Fibroblast of pulmonary artery (primary cell): Measurements from ENCODE around the gene KRT86.
"Not testable (repeated sequence)": the region's sequence is repeated elsewhere in the genome, so short reads cannot be mapped to it uniquely, and the experiment has no call there.

ENCODE experiments used
- DNase-seq: peaks from one replicate; pipeline ENCODE4 v3.0.0-alpha.2; 2010; ENCODE audit warnings: low read depth
- H3K4me3 ChIP-seq: replicated peaks from 2 replicates; pipeline ENCODE4 v1.5.1; 2011; ENCODE audit warnings: low read depth, mild to moderate bottlenecking, control low read depth, low read length, moderate library complexity
- TF ChIP-seq, protein P1 (sequence below): IDR thresholded peaks from 2 replicates; pipeline ENCODE4 v1.5.1; 2011; ENCODE audit warnings: mild to moderate bottlenecking, control low read depth, low read length, inconsistent platforms; ENCODE audit errors: missing control alignments

The KRT86 gene

DNA sequence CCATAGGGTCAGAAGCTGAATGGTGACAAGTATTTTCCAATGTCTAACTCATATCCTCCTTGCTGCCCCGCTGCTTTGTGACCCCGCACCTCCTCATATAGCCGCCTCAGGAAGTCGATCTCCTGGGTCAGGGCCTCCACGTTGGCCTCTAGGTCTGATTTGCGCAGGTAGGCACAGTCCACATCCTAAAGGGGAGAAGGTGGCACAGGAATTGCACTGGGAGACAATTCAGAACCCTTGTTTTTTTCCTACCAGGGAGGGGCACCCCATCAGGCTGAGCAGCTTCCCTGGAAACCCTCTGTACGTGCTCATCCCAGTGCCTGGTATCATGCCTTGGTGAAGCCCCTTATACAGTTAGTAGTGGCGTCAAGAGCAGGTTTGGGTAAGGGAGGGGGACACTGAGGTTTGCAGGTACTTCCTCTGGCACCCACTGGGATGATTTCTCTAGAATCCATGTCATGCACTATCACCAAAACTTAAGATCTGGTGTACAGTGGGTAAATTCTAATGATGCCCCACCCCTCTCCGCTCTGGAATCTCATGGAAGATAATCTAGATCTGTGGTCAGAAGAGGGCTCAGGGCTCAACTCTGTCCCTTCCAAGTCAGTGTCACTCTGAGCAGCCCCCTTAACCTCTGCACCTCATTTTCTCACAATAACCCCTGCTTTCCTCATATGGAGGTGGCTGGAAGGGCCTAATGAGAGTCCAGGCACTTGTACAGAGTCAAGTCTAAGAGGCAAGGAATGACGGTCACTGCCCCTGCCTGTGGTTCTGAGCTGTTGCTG, 20.1 kb upstream of the KRT86 start:
- DNase-seq, result no peak
- H3K4me3 ChIP-seq, result no peak overlapping the region
- TF ChIP-seq, protein P1, sequence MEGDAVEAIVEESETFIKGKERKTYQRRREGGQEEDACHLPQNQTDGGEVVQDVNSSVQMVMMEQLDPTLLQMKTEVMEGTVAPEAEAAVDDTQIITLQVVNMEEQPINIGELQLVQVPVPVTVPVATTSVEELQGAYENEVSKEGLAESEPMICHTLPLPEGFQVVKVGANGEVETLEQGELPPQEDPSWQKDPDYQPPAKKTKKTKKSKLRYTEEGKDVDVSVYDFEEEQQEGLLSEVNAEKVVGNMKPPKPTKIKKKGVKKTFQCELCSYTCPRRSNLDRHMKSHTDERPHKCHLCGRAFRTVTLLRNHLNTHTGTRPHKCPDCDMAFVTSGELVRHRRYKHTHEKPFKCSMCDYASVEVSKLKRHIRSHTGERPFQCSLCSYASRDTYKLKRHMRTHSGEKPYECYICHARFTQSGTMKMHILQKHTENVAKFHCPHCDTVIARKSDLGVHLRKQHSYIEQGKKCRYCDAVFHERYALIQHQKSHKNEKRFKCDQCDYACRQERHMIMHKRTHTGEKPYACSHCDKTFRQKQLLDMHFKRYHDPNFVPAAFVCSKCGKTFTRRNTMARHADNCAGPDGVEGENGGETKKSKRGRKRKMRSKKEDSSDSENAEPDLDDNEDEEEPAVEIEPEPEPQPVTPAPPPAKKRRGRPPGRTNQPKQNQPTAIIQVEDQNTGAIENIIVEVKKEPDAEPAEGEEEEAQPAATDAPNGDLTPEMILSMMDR, result no peak

DNA sequence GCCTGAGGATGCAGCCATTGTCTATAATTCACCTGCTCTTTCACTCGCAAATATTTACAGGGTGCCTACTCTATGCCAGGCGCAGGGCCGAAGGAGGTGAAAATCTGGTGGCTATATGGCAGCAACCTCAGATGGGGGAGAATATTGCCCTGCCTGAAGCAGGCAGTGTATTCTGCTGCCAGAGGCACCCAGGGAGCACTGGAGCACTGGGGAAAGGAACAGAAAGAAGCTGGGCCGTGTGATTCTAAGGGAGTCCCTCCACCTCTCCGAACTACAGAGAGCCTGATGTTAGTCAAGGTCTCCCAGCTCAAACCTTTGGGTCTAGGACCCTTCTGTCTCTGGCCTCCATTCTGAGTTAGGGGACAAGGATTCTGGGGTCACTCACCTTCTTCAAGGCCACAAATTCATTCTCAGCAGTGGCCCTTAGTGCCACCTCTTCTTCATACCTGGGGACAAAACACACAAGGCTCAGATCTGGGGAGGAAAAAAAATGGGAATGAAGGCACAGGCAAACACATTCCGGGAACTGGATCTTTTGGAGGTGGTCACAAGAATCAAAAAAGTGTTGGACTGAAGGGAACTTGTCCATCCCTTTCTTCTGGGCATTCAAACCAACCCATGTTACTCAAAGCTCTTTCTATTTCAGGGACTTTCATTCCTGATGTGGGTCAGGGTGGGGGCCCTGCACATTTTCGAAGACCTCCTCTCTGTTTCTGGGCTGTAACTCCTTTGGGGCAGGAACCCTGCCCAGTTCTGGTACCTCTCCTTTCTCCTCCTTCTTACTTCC, 19.3 kb upstream of the KRT86 start:
- no peak for DNase-seq
- TF ChIP-seq, protein P1, result no peak
- no peak overlapping the region for H3K4me3 ChIP-seq

DNA sequence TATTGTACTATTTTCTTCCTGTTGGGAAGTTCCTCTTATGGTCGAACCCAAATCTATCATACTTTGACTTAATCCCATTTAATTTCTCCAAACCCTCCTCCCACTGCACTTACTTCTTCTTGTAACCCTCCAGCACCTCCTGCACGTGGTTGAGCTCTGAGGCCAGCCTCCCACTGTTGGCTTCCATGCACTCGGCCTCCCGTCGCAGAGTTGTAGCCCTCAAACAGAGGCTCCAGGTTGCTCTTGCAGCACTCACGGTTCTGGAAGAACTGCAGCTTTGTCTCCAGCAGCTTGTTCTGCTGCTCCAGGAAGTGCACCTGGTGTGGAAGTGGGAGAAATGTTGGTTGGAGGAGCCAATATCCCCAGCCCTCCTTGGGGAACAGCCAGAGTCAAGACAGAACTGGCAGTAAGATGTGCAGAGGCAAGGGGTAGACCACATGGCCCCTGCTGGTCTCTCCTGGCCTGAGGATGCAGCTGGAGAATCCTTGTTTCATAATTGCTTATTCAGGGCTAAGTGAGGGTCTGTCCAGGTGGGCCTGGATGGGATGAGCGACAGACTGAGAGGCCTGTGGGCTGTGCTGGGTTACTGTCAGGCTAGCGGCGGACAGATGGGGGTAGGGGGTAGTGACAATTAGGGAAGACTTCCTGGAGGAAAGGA, 18.4 kb upstream of the KRT86 start:
- DNase-seq, result no peak
- H3K4me3 ChIP-seq, result no peak overlapping the region
- TF ChIP-seq, protein P1, result no peak

DNA sequence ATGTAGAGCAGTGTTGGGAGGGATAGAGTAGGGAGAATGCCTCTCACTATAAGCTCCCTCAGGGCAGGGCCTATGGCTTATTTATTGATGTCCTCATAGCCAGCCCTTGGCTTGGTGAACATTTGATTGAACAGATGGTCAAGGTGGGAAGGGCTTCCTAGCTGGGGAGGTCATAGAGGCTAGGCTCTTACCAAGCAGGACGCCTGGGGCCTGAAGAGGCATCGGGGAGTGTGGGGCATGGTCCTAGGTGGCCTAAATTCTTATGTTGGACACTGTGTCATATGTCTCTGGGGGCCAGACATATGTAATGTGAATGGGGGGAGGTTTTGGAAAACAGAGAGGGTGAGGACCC, 17.9 kb upstream of the KRT86 start:
- TF ChIP-seq, protein P1, result no peak
- H3K4me3 ChIP-seq, result no peak overlapping the region
- DNase-seq, result no peak

- DNase-seq, result no peak
- TF ChIP-seq, protein P1, result no peak
- H3K4me3 ChIP-seq, result no peak overlapping the region
These were observed 17.3 kb upstream of the KRT86 start for GRCh38 chr12:52257074-52257551.

DNA sequence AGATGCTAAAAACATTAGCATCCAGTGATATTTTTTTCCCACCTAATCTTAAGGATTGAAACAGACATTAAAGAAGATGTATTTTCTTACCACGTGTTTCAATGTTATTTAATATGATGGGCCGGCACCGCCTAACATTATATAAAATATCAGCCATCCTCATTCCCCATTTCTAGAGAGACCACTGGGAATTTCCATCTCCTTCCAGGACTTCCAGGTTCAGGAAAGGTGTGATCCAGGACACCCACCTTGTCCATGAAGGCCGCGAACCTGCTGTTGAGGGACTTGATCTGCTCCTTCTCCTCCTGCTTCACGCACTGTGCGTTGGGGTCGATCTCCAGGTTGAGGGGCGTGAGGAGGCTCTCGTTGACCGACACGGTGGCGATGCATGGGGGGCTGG, 16.5 kb upstream of the KRT86 start:
- DNase-seq, H3K4me3 ChIP-seq: not testable (repeated sequence)

DNA sequence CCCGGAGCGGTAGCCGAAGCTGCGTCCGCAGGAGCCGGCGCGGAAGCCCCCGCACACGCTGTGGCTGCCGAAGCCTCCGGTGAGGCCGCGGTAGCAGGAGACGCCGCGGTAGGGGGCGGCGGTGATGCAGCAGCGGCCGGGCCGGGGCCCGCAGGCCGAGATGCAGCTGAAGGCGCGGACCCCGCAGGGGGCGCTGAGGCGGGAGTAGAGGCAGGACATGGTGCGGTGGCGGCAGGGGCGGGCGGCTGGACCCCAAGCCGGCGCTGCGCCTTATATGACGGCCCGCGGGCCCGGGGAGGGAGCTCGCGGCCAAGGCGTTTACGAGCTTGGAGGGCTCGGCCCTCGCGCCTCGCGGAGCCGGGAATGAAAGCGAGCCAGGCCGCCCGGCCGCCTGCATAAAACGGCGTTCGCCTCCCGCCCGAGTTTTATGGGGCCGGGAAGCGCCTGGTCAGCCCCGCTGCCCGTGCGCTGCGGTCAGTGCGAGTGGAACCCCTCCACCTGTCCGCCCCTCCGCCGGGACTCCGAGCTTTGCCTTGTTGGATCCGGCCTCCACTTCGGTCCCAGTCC, 16.0 kb upstream of the KRT86 start:
- TF ChIP-seq, protein P1, result no peak
- peak; percentile 31 for DNase-seq
- no peak overlapping the region for H3K4me3 ChIP-seq
